GM12892 (cell line): ENCODE results near the gene SLC35D3.

Experiments
- POLR2AphosphoS5 ChIP-seq: IDR thresholded peaks from 2 replicates; pipeline ENCODE4 v1.6.1; 2011; ENCODE audit warnings: low read depth, low read length, control low read depth
- TAF1 ChIP-seq: IDR thresholded peaks from 2 replicates; pipeline ENCODE4 v1.6.1; 2011; ENCODE audit warnings: low read depth, mild to moderate bottlenecking, control low read depth, low read length, borderline replicate concordance

DNA sequence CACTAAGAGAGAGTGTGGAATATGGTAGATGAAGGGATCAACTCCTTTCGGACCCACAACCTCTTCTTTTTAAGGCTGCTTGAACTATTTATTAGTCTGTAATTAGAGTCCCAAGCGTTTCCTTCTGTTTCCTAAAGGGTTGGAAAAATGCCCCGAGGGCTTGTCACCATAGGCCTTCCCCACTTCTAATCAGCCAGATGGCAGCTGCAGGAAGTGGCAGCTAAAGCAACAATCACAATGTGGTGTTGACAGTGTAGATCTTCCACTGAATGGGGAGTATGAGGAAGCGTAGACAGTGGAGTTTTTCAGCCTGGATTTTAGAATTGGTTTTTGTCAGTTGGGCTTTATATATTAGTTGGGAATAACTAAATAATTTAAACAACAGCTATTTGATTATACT is 40.6 kb downstream of the SLC35D3 start:
- TF ChIP-seq POLR2AphosphoS5: no peak
- TF ChIP-seq TAF1: no peak
